HUES64 (cell line): Measurements from ENCODE around the gene NOL7. TPM values are rescaled to one million over a fixed set of nuclear protein-coding genes. Genes with fewer than 3 reads are reported as not detected.

ENCODE experiments used
- H3K27ac ChIP-seq: 2 replicates; pipeline ENCODE4 v1.7.0; 2013; ENCODE audit warnings: low read depth, low read length, inconsistent platforms
- H3K27me3 ChIP-seq: 2 replicates; pipeline ENCODE4 v1.6.1; 2013; ENCODE audit warnings: mild to moderate bottlenecking, low read length; ENCODE audit not compliant: insufficient read depth
- H3K36me3 ChIP-seq: 2 replicates; pipeline ENCODE4 v1.6.1; 2013; ENCODE audit warnings: mild to moderate bottlenecking, low read length; ENCODE audit not compliant: insufficient read depth
- H3K4me1 ChIP-seq: 2 replicates; pipeline ENCODE4 v1.6.1; 2013; ENCODE audit warnings: mild to moderate bottlenecking, low read length, moderate library complexity; ENCODE audit not compliant: insufficient read depth
- H3K4me3 ChIP-seq: 2 replicates; pipeline ENCODE4 v1.5.1; 2013; ENCODE audit warnings: mild to moderate bottlenecking, low read length, moderate library complexity
- H3K9ac ChIP-seq: 2 replicates; pipeline ENCODE4 v1.6.1; 2013; ENCODE audit warnings: mild to moderate bottlenecking, low read depth, low read length
- H3K9me3 ChIP-seq: 2 replicates; pipeline ENCODE4 v1.6.1; 2013; ENCODE audit warnings: low read depth, low read length; ENCODE audit not compliant: insufficient read depth
- WGBS: fragments of 150-250, 120-280 bp; methylation state at CpG from one replicate; pipeline ENCODE4 v1.1.7; 2013; ENCODE audit warnings: missing lambda C conversion rate; 5-methylcytosine and 5-hydroxymethylcytosine counted together
- polyA plus RNA-seq, 2 experiments: library from polyadenylated mRNA; stranded (reverse); fragments of 50-300 nt; gene quantifications; one replicate each; pipeline ENCODE4 v1.2.3, GENCODE V29; 2013

Gene NOL7
- 85.6 TPM for polyA plus RNA-seq (2013, experiment 1 of 2)
- polyA plus RNA-seq (2013, experiment 2 of 2): 81.4 TPM

DNA sequence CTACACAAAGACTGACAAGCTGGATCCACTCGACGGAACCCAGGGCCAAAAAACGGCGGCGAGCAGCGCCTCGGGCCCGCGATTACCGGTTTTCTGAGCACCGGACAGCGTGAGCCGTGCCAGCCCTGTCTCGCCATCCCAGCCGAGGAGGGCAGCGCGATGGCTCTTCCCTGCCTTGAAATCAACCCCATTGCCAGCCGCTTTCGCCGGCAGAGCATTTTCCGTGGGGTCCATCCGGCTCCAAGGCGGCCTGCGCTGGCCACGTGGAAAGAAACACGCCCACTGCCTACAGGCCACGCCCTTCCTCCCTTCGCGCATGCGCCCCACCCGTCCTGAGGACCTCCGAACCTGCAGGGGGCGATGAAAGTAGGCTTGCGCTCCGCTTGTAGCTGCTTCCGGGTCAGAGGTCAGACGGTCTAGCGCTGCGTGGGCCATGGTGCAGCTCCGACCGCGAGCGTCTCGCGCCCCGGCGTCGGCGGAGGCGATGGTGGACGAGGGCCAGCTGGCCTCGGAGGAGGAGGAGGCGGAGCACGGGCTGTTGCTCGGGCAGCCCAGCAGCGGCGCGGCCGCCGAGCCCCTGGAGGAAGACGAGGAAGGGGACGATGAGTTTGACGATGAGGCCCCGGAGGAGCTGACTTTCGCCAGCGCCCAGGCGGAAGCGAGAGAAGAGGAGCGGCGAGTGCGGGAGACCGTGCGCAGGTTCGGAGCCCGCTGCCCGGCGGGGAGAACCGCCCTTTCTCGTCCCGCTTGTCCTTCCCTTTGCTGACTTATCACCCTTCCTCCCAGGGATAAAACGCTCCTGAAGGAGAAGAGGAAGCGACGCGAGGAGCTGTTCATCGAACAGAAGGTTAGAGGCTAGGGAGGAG lies at the start of gene NOL7:
Gene NOL7 (plus strand): TSS at position 410 of the 866 bp plus-strand sequence. CDS start 24 bp downstream, at position 434.
- H3K4me3 ChIP-seq: peak within 1 kb of the TSS; percentile 92
- WGBS: under 1% methylated on average over 85 of the region's 85 CpGs
- H3K36me3 ChIP-seq: peaks cover 40% of the 10 kb centered on the region
- no peaks in the 10 kb centered on the region for H3K9me3 ChIP-seq
- H3K27ac ChIP-seq: peak within 1 kb of the TSS; percentile 70
- H3K27me3 ChIP-seq: no peaks in the 10 kb centered on the region
- peaks cover 14% of the 10 kb centered on the region for H3K4me1 ChIP-seq
- H3K9ac ChIP-seq: peak within 1 kb of the TSS; percentile 96

DNA sequence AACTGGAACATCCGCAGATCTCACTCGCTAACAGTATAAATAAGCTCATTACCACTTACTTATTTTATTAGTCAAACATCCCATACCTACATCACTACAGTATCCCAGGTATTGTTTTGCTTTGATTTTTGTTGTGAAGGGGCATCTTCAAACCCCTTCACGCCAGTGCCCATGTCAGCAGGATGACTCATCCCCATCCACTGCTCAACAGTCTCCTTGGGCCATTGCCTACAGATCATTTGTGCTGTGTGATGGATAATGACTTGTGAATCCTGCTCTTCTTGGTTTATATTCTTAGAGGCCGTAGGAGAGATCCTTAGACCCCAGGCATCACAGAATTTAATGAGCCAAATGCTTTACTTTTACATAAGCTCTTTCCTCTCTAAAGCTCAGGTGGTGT lies 49.2 kb upstream of the NOL7 start:
- Histone ChIP-seq H3K4me3 (no peak overlapping the region), H3K4me1 (no peaks in the 10 kb centered on the region; the same call in 1 of the 2 replicates), H3K27ac (no peak overlapping the region), H3K9me3 (no peaks in the 10 kb centered on the region), H3K27me3 (no peaks in the 10 kb centered on the region), H3K9ac (no peak overlapping the region), H3K36me3 (no peaks in the 10 kb centered on the region)
- 99% methylated on average over 3 of the region's 4 CpGs for WGBS

- Histone ChIP-seq H3K9me3 (no peaks in the 10 kb centered on the region), H3K9ac (no peak overlapping the region), H3K4me1 (no peaks in the 10 kb centered on the region), H3K4me3 (no peak overlapping the region), H3K27ac (no peak overlapping the region), H3K27me3 (no peaks in the 10 kb centered on the region), H3K36me3 (no peaks in the 10 kb centered on the region)
- WGBS: 93% methylated on average over 3 of the region's 3 CpGs
Observed at GRCh38 chr6:13566500-13566899, 48.6 kb upstream of the NOL7 start.

- Histone ChIP-seq H3K9me3 (no peaks in the 10 kb centered on the region), H3K4me3 (no peak overlapping the region), H3K27ac (no peak overlapping the region), H3K9ac (no peak overlapping the region), H3K36me3 (no peaks in the 10 kb centered on the region), H3K4me1 (peaks cover 7% of the 10 kb centered on the region), H3K27me3 (no peaks in the 10 kb centered on the region)
- WGBS: 97% methylated on average over 4 of the region's 5 CpGs
Observed at GRCh38 chr6:13568970-13569369, 46.2 kb upstream of the NOL7 start.

DNA sequence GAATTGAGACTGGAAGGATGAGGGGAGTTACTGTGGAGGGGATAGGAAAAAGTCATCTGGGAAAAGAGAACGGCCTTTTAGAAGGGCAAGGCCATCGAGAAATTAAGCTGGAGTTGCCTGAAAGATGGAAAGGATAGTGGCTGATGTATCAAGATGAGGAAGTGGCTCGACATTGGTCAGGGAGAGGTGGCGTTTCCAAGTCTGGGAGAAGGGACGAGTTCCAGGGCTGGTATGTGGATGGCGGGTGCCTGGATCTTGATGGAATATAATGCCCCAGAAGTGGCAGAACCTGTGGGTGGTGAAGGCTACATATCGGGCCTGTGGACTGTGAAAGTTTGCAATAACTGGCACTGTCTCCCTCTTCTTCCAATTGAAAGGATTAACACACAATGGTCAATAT lies 42.9 kb upstream of the NOL7 start:
- H3K4me3 ChIP-seq: no peak overlapping the region
- no peaks in the 10 kb centered on the region for H3K36me3 ChIP-seq
- H3K4me1 ChIP-seq: peaks cover 7% of the 10 kb centered on the region
- H3K9ac ChIP-seq: no peak overlapping the region
- H3K27me3 ChIP-seq: no peaks in the 10 kb centered on the region
- H3K27ac ChIP-seq: no peak overlapping the region
- no peaks in the 10 kb centered on the region; the same call in 1 of the 2 replicates for H3K9me3 ChIP-seq
- WGBS: 92% methylated on average over 7 of the region's 7 CpGs

- Histone ChIP-seq H3K4me1 (peaks cover 7% of the 10 kb centered on the region), H3K9me3 (no peaks in the 10 kb centered on the region; the same call in 1 of the 2 replicates), H3K9ac (peak overlapping the region; percentile 94), H3K4me3 (peak overlapping the region; percentile 92), H3K27ac (peak overlapping the region; percentile 98), H3K27me3 (no peaks in the 10 kb centered on the region), H3K36me3 (no peaks in the 10 kb centered on the region)
- 89% methylated on average over 16 of the region's 16 CpGs for WGBS
Observed at GRCh38 chr6:13572951-13573654, 42.0 kb upstream of the NOL7 start.

DNA sequence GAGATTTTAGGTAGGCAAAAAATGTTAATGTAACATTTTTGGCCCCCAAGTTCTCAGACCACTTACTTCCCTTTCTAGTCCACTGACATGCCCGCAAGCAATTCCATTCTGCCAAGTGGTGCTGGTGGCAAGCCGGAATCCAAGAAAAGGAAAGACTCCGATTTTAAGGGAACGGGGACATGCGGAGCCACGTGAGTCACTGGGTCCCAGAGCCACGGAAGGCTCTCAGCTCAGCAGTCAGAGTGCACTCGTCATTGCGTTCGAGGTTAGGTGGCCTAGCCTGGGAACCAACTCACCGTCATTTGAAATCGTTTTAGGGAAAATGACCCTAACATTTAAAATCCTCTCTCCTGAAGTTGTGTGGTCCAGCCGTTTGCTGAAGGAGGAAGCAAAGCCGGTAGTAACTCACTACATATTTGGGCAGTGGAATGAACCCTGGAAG lies 41.4 kb upstream of the NOL7 start:
- H3K4me3 ChIP-seq: peak overlapping the region; percentile 92

DNA sequence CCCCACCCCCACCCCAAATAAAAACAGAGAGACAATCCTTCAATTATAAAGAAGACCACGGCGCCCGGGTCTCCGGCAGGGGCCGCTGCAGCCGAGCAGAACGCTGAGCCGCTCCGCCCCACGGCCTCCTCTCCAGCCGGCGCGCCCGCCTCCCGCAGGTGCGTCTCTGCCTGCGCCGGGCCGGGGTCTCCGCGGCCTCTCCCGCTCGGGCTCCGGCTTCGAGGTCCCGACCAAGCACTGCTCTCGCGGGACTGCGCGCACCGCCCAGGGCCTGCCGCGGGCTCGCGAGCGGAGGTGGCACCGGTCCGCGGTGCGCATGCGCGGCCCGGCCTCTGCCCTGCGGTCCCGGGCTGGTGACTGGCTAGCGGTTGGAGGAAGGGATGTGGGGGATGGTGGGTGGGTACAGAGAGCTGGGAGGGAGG lies 41.0 kb upstream of the NOL7 start:
- Histone ChIP-seq H3K9ac (peak overlapping the region; percentile 94), H3K4me3 (peak overlapping the region; percentile 92), H3K9me3 (no peaks in the 10 kb centered on the region; the same call in 1 of the 2 replicates), H3K27me3 (no peaks in the 10 kb centered on the region), H3K36me3 (no peaks in the 10 kb centered on the region), H3K27ac (peak overlapping the region; percentile 98), H3K4me1 (peaks cover 7% of the 10 kb centered on the region)
- WGBS: under 1% methylated on average over 46 of the region's 46 CpGs

More for the DNA sequence above, 41.4 kb upstream of the NOL7 start:
- Histone ChIP-seq H3K27ac (peak overlapping the region; percentile 98), H3K4me1 (peaks cover 7% of the 10 kb centered on the region), H3K27me3 (no peaks in the 10 kb centered on the region), H3K36me3 (no peaks in the 10 kb centered on the region), H3K9ac (peak overlapping the region; percentile 94), H3K9me3 (no peaks in the 10 kb centered on the region; the same call in 1 of the 2 replicates)
- 14% methylated on average over 14 of the region's 14 CpGs for WGBS

DNA sequence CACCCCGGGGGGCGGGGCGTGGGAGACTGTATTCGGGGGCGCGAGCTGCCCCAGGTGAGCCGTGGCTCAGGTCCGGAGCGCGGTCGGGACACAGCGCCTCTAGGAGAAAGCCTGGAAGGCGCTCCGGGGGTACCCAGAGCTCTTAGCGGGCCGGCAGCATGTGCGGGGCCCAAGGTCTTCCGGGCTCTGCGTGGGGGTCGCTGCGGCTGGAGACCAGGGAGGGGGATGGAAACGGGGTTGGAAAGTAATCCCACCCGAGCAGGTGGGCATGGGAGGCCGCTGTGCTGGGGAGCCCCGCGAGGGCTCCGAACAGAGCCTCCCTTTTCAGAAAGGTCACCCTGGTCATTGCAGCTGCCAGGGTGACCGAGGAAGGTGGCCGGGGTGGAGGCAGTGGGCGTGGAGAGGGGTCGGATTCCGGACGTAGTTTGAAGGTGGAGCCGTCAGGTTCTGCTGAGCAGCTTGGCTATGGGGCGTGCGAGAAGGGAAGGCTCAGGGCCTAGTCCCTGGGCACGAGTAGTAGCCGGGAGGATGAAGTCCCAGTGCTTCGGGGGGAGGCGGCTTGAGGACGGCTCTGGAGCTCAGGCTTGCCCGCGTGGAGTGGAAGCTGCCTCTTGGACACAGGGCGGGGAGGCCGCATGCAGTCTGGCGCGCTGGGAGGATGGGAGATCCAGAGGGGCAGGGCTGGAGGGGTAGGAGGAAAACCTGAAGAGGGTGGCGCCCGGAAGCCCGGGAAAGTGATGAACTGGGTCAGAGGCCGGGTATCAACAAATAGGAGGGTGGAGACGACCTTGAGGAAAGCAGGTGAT lies 40.4 kb upstream of the NOL7 start, which contains the start of gene SIRT5:
Gene SIRT5 (plus strand): TSS at position 31 of the 806 bp plus-strand sequence. CDS start 9,510 bp downstream, outside the sequence.
- peak within 1 kb of the TSS; percentile 94 for H3K9ac ChIP-seq
- peaks cover 6% of the 10 kb centered on the region for H3K36me3 ChIP-seq
- WGBS: under 1% methylated on average over 52 of the region's 52 CpGs
- no peaks in the 10 kb centered on the region; the same call in 1 of the 2 replicates for H3K9me3 ChIP-seq
- H3K27me3 ChIP-seq: no peaks in the 10 kb centered on the region
- peaks cover 7% of the 10 kb centered on the region for H3K4me1 ChIP-seq
- peak within 1 kb of the TSS; percentile 98 for H3K27ac ChIP-seq
- H3K4me3 ChIP-seq: peak within 1 kb of the TSS; percentile 92

GRCh38 chr6:13575377-13575775 lies 39.8 kb upstream of the NOL7 start:
- H3K4me3 ChIP-seq: peak overlapping the region; percentile 92
- H3K36me3 ChIP-seq: peaks cover 9% of the 10 kb centered on the region
- H3K27ac ChIP-seq: peak overlapping the region; percentile 98; the same call in 1 of the 2 replicates
- H3K9ac ChIP-seq: no peak overlapping the region
- WGBS: 0% methylated on average over 1 of the region's 3 CpGs
- H3K27me3 ChIP-seq: no peaks in the 10 kb centered on the region
- peaks cover 7% of the 10 kb centered on the region for H3K4me1 ChIP-seq
- no peaks in the 10 kb centered on the region; the same call in 1 of the 2 replicates for H3K9me3 ChIP-seq
